A549 (cell line): Measurements from ENCODE around the gene ZFP36L1. TPM values are rescaled to one million over a fixed set of nuclear protein-coding genes. Genes with fewer than 3 reads are reported as not detected.

Experiments
- ATAC-seq, 2 experiments: fragments of 200-7000 bp in 1 of 2; fragments of >200 bp in 1 of 2; cut with Nextera tagmentation in 1 of 2; cut with Tn5 transposase in 1 of 2; 3 replicates each; pipeline versions ENCODE4 v1.8.0 to v1.9.1; 2018 to 2020; ENCODE audit warnings: mild to moderate bottlenecking in 1 of 2, moderate library complexity in 1 of 2
- CTCF ChIA-PET: fragments of 300-600 bp; sonication (Branson Sonifier 250); formaldehyde crosslinking; extraction: SDS; loops from one replicate; lab custom pipeline; 2021; ENCODE audit warnings: antibody characterized with exemption, inconsistent platforms; lab: Yijun Ruan, JAX
- POLR2A ChIA-PET: fragments of 350-600 bp; formaldehyde crosslinking; extraction: SDS; loops from one replicate; lab custom pipeline; 2021; ENCODE audit warnings: antibody characterized with exemption, inconsistent platforms; lab: Yijun Ruan, JAX
- DNase-seq, 2 experiments: peaks; one replicate each; pipeline versions ENCODE4 v3.0.0 to v3.0.0-alpha.2; 2011 to 2016; ENCODE audit warnings: low read depth in 1 of 2, low spot score in 1 of 2
- FAIRE-seq: peaks from 2 replicates; lab custom pipeline; 2011; peaks lifted over from hg19 to GRCh38; lab: Jason Lieb, UNC
- H3K27ac ChIP-seq, 2 experiments: fragments of >200 bp; sonication (Bioruptor Twin); formaldehyde crosslinking; 3 replicates each; pipeline ENCODE4 v1.5.1; 2016 to 2017
- H3K4me1 ChIP-seq: fragments of >200 bp; sonication (Bioruptor Twin); formaldehyde crosslinking; 3 replicates; pipeline ENCODE4 v1.6.1; 2016
- H3K4me2 ChIP-seq: fragments of >200 bp; sonication (Bioruptor Twin); formaldehyde crosslinking; 3 replicates; pipeline ENCODE4 v1.6.1; 2016
- H3K4me3 ChIP-seq: fragments of >200 bp; sonication (Bioruptor Twin); formaldehyde crosslinking; 3 replicates; pipeline ENCODE4 v1.5.1; 2016
- H3K9me3 ChIP-seq: fragments of >200 bp; sonication (Bioruptor Twin); formaldehyde crosslinking; 3 replicates; pipeline ENCODE4 v1.6.1; 2016
- BCL3 ChIP-seq: fragments of >200 bp; sonication (Bioruptor Twin); formaldehyde crosslinking; IDR thresholded peaks from 3 replicates; pipeline ENCODE4 v1.6.1; 2016
- BHLHE40 ChIP-seq: IDR thresholded peaks from 2 replicates; pipeline ENCODE4 v1.6.1; 2012; ENCODE audit warnings: low read depth, low read length, inconsistent platforms
- CBX8 ChIP-seq: fragments of 200-600 bp; sonication (generic); IDR thresholded peaks from 2 replicates; pipeline ENCODE4 v1.6.1; 2016
- CHD2 ChIP-seq: fragments of 150-350 bp; IDR thresholded peaks from 2 replicates; pipeline ENCODE4 v1.6.1; 2014; ENCODE audit warnings: low read length; ENCODE audit not compliant: partially characterized antibody
- CHD4 ChIP-seq: fragments of 200-600 bp; sonication (generic); IDR thresholded peaks from 2 replicates; pipeline ENCODE4 v1.6.1; 2016; ENCODE audit warnings: antibody characterized with exemption, mild to moderate bottlenecking, borderline replicate concordance
- EHMT2 ChIP-seq: fragments of 200-600 bp; sonication (generic); IDR thresholded peaks from 2 replicates; pipeline ENCODE4 v1.6.1; 2016; ENCODE audit warnings: antibody characterized with exemption, low read depth, mild to moderate bottlenecking, moderate library complexity
- ESRRA ChIP-seq: fragments of 150-350 bp; IDR thresholded peaks from 2 replicates; pipeline ENCODE4 v1.6.1; 2014; ENCODE audit warnings: mild to moderate bottlenecking, low read length, borderline replicate concordance
- FOXS1 ChIP-seq: fragments of 250-450 bp; sonication (Bioruptor Pico); IDR thresholded peaks from 2 replicates; pipeline ENCODE4 v1.5.0; 2020; ENCODE audit warnings: mild to moderate bottlenecking, moderate library complexity
- GATA3 ChIP-seq: IDR thresholded peaks from 2 replicates; pipeline ENCODE4 v1.6.1; 2012; ENCODE audit warnings: borderline replicate concordance
- HDAC2 ChIP-seq: fragments of 200-600 bp; sonication (generic); IDR thresholded peaks from 2 replicates; pipeline ENCODE4 v1.6.1; 2016
- HES2 ChIP-seq: fragments of >200 bp; sonication (Bioruptor Twin); formaldehyde crosslinking; IDR thresholded peaks from 2 replicates; pipeline ENCODE4 v1.6.1; 2016
- HOXA7 ChIP-seq: fragments of 250-450 bp; sonication (Bioruptor Pico); IDR thresholded peaks from 2 replicates; pipeline ENCODE4 v1.5.0; 2020; ENCODE audit warnings: mild to moderate bottlenecking, moderate library complexity
- HOXB13 ChIP-seq: fragments of 250-450 bp; sonication (Bioruptor Pico); IDR thresholded peaks from 2 replicates; pipeline ENCODE4 v1.5.0; 2020; ENCODE audit warnings: low read depth, mild to moderate bottlenecking, moderate library complexity
- JUNB ChIP-seq: fragments of >200 bp; sonication (Bioruptor Twin); formaldehyde crosslinking; IDR thresholded peaks from 2 replicates; pipeline ENCODE4 v1.6.1; 2016
- KDM1A ChIP-seq: fragments of 200-600 bp; sonication (generic); IDR thresholded peaks from 2 replicates; pipeline ENCODE4 v1.6.1; 2016; ENCODE audit warnings: low read depth, mild to moderate bottlenecking
- MAX ChIP-seq: IDR thresholded peaks from 2 replicates; pipeline ENCODE4 v1.6.1; 2012
- PHF8 ChIP-seq: fragments of 200-600 bp; sonication (generic); IDR thresholded peaks from 2 replicates; pipeline ENCODE4 v1.6.1; 2016; ENCODE audit warnings: low read depth, mild to moderate bottlenecking, antibody characterized with exemption, moderate library complexity, borderline replicate concordance
- POLR2A ChIP-seq: IDR thresholded peaks from 2 replicates; pipeline ENCODE4 v1.6.1; 2012; ENCODE audit warnings: mild to moderate bottlenecking, low read length
- POLR2AphosphoS2 ChIP-seq: conservative IDR thresholded peaks from 2 replicates; pipeline ENCODE4 v1.6.1; 2012; ENCODE audit warnings: low read length, improper control_type of control experiment, inconsistent platforms
- RCOR1 ChIP-seq: fragments of 150-350 bp; IDR thresholded peaks from 2 replicates; pipeline ENCODE4 v1.6.1; 2014; ENCODE audit warnings: antibody characterized with exemption, low read length, low read depth
- RFX5 ChIP-seq: fragments of 450-650 bp; IDR thresholded peaks from 2 replicates; pipeline ENCODE4 v1.7.1; 2014; ENCODE audit warnings: antibody characterized with exemption, mild to moderate bottlenecking, moderate library complexity
- SMC3 ChIP-seq: fragments of >200 bp; sonication (Bioruptor Twin); formaldehyde crosslinking; IDR thresholded peaks from 3 replicates; pipeline ENCODE4 v1.6.1; 2018; ENCODE audit warnings: inconsistent platforms
- TFCP2L1 ChIP-seq: fragments of 250-450 bp; sonication (Bioruptor Pico); IDR thresholded peaks from 2 replicates; pipeline ENCODE4 v1.5.0; 2021; ENCODE audit warnings: mild to moderate bottlenecking
- TP53 ChIP-seq: fragments of 250-450 bp; sonication (Bioruptor Pico); IDR thresholded peaks from 2 replicates; pipeline ENCODE4 v1.5.0; 2021; ENCODE audit warnings: mild to moderate bottlenecking, moderate library complexity
- ZNF302 ChIP-seq: fragments of 250-450 bp; sonication (Bioruptor Pico); IDR thresholded peaks from 2 replicates; pipeline ENCODE4 v1.9.0; 2021; ENCODE audit warnings: inconsistent platforms, mild to moderate bottlenecking, moderate library complexity
- WGBS: methylation state at CpG from one replicate; pipeline ENCODE4 v1.1.6; 2017; ENCODE audit errors: missing lambda C conversion rate; 5-methylcytosine and 5-hydroxymethylcytosine counted together
- polyA plus RNA-seq, 4 experiments: library from polyadenylated mRNA; depleted of rRNA in 3 of 4; stranded (reverse); fragments of >200 nt; fragmentation: RNase III in 1 of 4; extraction: RNeasy Plus Mini Kit Qiagen cat#74134 plus additional on column Dnase treatment in 1 of 4; gene quantifications; 2 replicates in 3 of 4; 3 replicates in 1 of 4; pipeline ENCODE4 v1.2.3, GENCODE V29; 2011 to 2017
- TF ChIP-seq, protein P1 (sequence below): IDR thresholded peaks from 2 replicates; pipeline ENCODE4 v1.6.1; 2012; ENCODE audit warnings: low read depth, borderline replicate concordance
- TF ChIP-seq, protein P2 (sequence below): fragments of 250-450 bp; sonication (Bioruptor Pico); IDR thresholded peaks from 2 replicates; pipeline ENCODE4 v1.5.0; 2020; ENCODE audit warnings: low read depth, mild to moderate bottlenecking, moderate library complexity

The ZFP36L1 gene
- polyA plus RNA-seq, 2 of the 4 experiments (the other 2 are of a cell fraction): 76.4 to 114 TPM

DNA sequence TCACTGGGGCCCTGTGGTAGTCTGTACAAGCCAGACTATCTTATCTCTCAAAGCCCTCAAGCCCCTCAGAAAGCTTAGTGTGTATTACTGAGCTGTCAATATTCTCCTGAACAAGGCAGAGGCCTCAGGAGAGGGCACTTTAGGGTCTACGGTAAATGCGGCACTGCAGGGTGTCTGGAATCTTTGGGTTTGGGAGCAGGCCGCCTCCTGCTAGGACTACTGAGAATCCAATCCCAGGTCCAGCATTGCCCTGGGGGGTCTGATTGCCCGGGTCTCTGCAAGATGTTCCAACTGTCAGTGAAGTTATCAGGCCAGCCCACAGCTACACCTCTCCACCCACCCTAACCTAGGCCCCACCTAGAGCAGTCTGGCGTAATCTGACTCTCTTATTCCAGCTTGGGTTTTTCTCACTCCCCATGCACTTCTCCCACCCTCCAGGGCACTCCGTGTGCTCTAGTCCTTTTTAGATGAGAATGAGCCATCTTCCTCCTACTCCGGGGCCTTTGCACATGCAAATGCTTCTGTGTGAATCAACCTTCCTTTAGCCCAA, 4.3 kb upstream of the ZFP36L1 start:
- TF ChIP-seq RFX5: no peak
- TF ChIP-seq SMC3: no peak
- TF ChIP-seq FOXS1 (CRISPR knock-in tag): no peak
- no peak for TF ChIP-seq BHLHE40
- no peak for TF ChIP-seq ZNF302 (CRISPR knock-in tag)
- no peak for TF ChIP-seq MAX
- TF ChIP-seq, all 56 proteins: peak for 0
- DNase-seq (no peak), FAIRE-seq (no peak), ATAC-seq (no peak)
- Histone ChIP-seq H3K4me3 (no peak overlapping the region), H3K9me3 (peaks cover 10% of the 10 kb centered on the region), H3K27ac (peak overlapping the region; percentile 99 to 100; a peak in 5 of 6 replicates), H3K4me2 (no peak overlapping the region), H3K4me1 (peaks cover 24% of the 10 kb centered on the region)
- POLR2A ChIA-PET: interaction anchor here (2.9 kb wide), 1 partner anchor 17 kb away, joined by 34 read pairs; no protein-coding TSS in a partner anchor
- 85% methylated on average over 7 of the region's 7 CpGs for WGBS
- CTCF ChIA-PET: interaction anchor here (1.2 to 3.2 kb wide), 8 partner anchors 11 to 856 kb away, joined by 3 to 44 read pairs (median 4); no protein-coding TSS in a partner anchor

DNA sequence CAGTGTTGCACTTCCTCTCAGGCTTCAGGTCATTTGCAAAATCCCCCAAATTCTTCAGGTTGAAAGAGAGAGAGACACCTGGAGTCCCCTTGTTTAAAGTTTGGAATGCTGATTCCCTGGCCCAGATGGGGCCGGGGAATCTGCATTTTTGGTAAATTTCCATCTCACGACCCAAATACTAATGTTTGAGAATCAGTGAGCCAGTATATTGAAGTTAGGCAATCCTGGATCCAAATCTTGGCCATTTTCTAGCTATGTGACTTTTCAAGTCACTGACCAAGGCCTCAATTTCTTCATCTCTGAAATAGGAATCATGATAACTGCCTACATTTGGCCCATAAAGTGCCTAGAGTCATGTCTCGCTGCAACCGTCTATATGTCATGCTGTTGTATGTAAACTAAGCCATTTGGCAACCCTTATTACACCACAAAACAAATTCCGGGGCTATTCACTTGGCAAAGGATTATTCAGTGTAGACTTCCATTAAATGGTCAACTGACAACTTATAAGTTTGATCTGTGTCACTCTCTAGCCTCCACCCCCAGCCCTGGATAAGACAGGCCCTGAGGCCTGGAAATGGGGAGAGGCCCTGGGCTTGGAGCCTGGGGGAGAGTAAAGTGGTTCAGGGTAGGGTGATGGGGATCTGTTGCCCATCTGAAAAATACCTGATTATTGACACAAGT, 3.7 kb upstream of the ZFP36L1 start:
- Histone ChIP-seq H3K4me2 (peak overlapping the region; percentile 76), H3K9me3 (peaks cover 6% of the 10 kb centered on the region), H3K4me3 (peak overlapping the region; percentile 95), H3K27ac (peak overlapping the region; percentile 99 to 100), H3K4me1 (peaks cover 24% of the 10 kb centered on the region)
- ChIA-PET POLR2A (interaction anchor here (2.2 to 2.9 kb wide), 3 partner anchors 11 to 18 kb away, joined by 9 to 34 read pairs (median 30); no protein-coding TSS in a partner anchor), CTCF (interaction anchor here (1.2 to 3.2 kb wide), 10 partner anchors 9 to 855 kb away, joined by 3 to 44 read pairs (median 4); no protein-coding TSS in a partner anchor)
- WGBS: 68% methylated on average over 5 of the region's 5 CpGs
- DNase-seq: no peak
- ATAC-seq: no peak
- TF ChIP-seq POLR2A: no peak
- TF ChIP-seq CHD4: peak; percentile 99
- TF ChIP-seq HOXB13 (CRISPR knock-in tag): no peak
- peak; percentile 86 for TF ChIP-seq KDM1A
- TF ChIP-seq HDAC2: peak; percentile 93
- TF ChIP-seq SMC3: no peak
- 0 out of 2 replicates have a peak, but pooled peaks have one; percentile 18 for TF ChIP-seq GATA3
- peak; percentile 40; the same call in 1 of the 2 replicates for TF ChIP-seq TP53
- FAIRE-seq: no peak

DNA sequence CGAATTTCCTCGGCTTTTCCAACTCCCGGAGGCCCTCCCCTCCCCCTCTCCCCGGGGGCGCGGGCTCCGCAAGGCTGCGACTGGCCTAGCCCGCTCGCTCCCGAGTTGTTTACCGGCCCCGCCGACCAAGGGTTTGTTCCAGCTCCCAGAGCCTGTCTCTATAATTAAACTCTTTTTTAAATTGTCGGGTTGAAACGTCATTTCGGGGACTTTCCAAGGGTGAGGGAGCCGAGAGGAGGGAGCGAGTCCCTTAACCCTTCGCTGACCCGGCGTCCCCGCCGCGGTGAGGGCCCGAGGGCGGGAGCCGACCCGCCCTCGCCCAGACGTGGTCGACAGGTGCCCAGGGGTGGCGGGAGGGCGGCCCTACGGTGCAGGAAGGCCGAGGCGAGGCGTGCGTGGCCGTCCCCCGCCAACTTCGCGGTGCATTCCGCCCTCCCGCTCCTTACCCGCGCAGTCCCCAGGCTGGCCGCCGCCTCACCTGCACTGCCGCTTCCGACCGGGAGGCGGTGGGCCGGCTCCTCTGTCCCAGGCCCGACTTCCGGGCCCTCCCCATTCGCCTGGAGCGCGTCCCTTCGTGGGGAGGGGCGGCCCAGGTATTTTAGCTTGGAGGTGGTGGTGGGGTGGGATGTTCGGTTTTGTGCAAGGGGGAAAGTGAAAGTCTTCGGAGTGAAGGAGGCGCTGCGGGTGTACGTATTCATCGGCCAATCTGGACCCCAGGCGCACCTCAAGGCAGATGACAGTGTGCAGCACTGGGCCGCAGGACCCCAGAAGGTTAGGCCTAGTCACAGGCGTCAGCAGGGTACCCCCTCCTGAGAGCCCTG, 2.9 kb upstream of the ZFP36L1 start:
- Histone ChIP-seq H3K4me1 (peaks cover 21% of the 10 kb centered on the region), H3K9me3 (no peaks in the 10 kb centered on the region), H3K4me2 (peak overlapping the region; percentile 76), H3K27ac (peak overlapping the region; percentile 99 to 100), H3K4me3 (peak overlapping the region; percentile 95)
- DNase-seq: peak in 1 of 2 experiments; percentile 90
- ChIA-PET POLR2A (interaction anchor here (0.7 to 2.9 kb wide), 11 partner anchors 10 to 862 kb away, joined by 3 to 34 read pairs (median 8); no protein-coding TSS in a partner anchor), CTCF (interaction anchor here (0.7 to 3.2 kb wide), 14 partner anchors 10 to 913 kb away, joined by 3 to 44 read pairs (median 4); no protein-coding TSS in a partner anchor)
- no peak for FAIRE-seq
- peak; percentile 60 to 75 for ATAC-seq
- 1% methylated on average over 37 of the region's 70 CpGs for WGBS
- TF ChIP-seq RFX5 (no peak), PHF8 (peak; percentile 64), ESRRA (no peak), RCOR1 (no peak), HOXA7 (CRISPR knock-in tag) (peak; percentile 86; the same call in 1 of the 2 replicates), TP53 (peak; percentile 71), EHMT2 (no peak), HDAC2 (no peak), HOXB13 (CRISPR knock-in tag) (no peak; the same call in 1 of the 2 replicates), HES2 (no peak), CHD2 (peak; percentile 43), BCL3 (peak; percentile 76; the same call in 1 of the 3 replicates), GATA3 (no peak; the same call in 1 of the 2 replicates), TFCP2L1 (CRISPR knock-in tag) (peak; percentile 21), CBX8 (no peak), POLR2AphosphoS2 (no peak), SMC3 (peak; percentile 46; the same call in 2 of the 3 replicates), POLR2A (peak; percentile 83), JUNB (no peak)
- TF ChIP-seq, protein P1, sequence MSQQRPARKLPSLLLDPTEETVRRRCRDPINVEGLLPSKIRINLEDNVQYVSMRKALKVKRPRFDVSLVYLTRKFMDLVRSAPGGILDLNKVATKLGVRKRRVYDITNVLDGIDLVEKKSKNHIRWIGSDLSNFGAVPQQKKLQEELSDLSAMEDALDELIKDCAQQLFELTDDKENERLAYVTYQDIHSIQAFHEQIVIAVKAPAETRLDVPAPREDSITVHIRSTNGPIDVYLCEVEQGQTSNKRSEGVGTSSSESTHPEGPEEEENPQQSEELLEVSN: peak; percentile 81; the same call in 1 of the 2 replicates
- TF ChIP-seq, protein P2, sequence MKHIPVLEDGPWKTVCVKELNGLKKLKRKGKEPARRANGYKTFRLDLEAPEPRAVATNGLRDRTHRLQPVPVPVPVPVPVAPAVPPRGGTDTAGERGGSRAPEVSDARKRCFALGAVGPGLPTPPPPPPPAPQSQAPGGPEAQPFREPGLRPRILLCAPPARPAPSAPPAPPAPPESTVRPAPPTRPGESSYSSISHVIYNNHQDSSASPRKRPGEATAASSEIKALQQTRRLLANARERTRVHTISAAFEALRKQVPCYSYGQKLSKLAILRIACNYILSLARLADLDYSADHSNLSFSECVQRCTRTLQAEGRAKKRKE: no peak
